VCaP (cell line): ENCODE results near the gene AUTS2.

Experiments
- H3K27ac ChIP-seq: fragments of 450-650 bp; 2 replicates; pipeline ENCODE4 v1.5.1; 2017
- CTCF ChIP-seq: fragments of 450-650 bp; conservative IDR thresholded peaks from 2 replicates; pipeline ENCODE4 v1.5.1; 2017; ENCODE audit warnings: mild to moderate bottlenecking, moderate library complexity

AUTS2 gene

GRCh38 chr7:70092314-70093204, 494.3 kb downstream of the AUTS2 start:
- TF ChIP-seq CTCF, result no peak
- H3K27ac ChIP-seq, result no peak overlapping the region

- TF ChIP-seq CTCF, result no peak
- no peak overlapping the region for H3K27ac ChIP-seq
Observed at GRCh38 chr7:70093205-70093904, 495.1 kb downstream of the AUTS2 start.

- no peak for TF ChIP-seq CTCF
- H3K27ac ChIP-seq, result no peak overlapping the region
Observed at GRCh38 chr7:70094831-70095230, 496.6 kb downstream of the AUTS2 start.

- no peak overlapping the region for H3K27ac ChIP-seq
- TF ChIP-seq CTCF, result no peak
Observed at GRCh38 chr7:70097645-70098044, 499.4 kb downstream of the AUTS2 start.

GRCh38 chr7:70098133-70098561, 499.9 kb downstream of the AUTS2 start:
- H3K27ac ChIP-seq, result no peak overlapping the region
- TF ChIP-seq CTCF, result no peak

GRCh38 chr7:70098905-70099672, 500.8 kb downstream of the AUTS2 start:
- no peak for TF ChIP-seq CTCF
- no peak overlapping the region for H3K27ac ChIP-seq

GRCh38 chr7:70104243-70104642, 506.0 kb downstream of the AUTS2 start:
- TF ChIP-seq CTCF, result no peak
- no peak overlapping the region for H3K27ac ChIP-seq
